ENCODE measurements around the gene SCO1.

SCO1 gene

DNA sequence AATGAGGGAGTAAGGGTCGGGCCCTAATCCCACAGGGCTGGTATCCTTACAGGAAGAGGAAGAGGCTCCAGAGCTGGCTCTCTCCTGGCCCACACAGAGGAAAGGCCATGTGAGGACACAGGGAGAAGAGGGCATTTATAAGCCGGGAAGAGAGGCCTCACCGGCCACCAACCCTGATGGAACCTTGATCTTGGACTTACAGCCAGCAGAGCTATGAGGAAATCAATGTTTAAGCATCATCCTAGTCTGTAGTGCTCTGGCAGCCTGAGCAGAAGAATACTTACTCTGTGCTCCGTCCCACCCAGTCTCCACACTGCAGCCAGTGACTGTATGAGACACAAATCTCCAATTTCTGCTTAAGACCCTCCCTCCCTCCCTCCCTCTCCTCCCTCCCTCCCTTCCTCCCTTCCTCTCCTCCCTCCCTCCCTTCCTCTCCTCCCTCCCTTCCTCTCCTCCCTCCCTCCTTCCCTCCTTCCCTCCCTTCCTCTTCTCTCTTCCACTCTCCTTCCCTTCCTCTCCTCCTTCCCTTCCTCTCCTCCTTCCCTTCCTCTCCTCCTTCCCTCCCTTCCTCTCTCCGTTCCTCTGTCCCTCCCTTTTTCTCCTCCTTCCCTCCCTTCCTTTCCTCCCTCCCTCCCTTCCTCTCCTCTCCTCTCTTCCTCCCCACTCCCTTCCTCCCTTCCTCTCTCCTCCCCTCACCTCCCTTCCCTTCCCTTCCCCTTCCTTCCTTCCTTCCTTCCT is 41.4 kb upstream of the SCO1 start:
- Histone ChIP-seq H3K4me3 (ENCODE audit: low read length) (no peak overlapping the region), H3K9ac (ENCODE audit: low read length) (no peak overlapping the region), H2AFZ (ENCODE audit: low read depth, low read length) (no peak overlapping the region), H3K9me3 (ENCODE audit: insufficient read depth, low read length) (no peaks in the 10 kb centered on the region), H3K36me3 (replicated peaks; ENCODE audit: low read depth, low read length) (no peaks in the 10 kb centered on the region), H3K79me2 (ENCODE audit: low read length) (no peaks in the 10 kb centered on the region), H4K20me1 (ENCODE audit: insufficient read depth, low read length) (no peaks in the 10 kb centered on the region), H3K27me3 (ENCODE audit: low read depth, low read length) (no peaks in the 10 kb centered on the region), H3K4me2 (ENCODE audit: low read length) (no peak overlapping the region), H3K27ac (ENCODE audit: low read length) (no peak overlapping the region), H3K4me1 (ENCODE audit: low read length) (no peaks in the 10 kb centered on the region)
- no peak for TF ChIP-seq EZH2phosphoT487 (IDR thresholded peaks at IDR 0.05; ENCODE audit: low read depth)
- TF ChIP-seq, protein P1, sequence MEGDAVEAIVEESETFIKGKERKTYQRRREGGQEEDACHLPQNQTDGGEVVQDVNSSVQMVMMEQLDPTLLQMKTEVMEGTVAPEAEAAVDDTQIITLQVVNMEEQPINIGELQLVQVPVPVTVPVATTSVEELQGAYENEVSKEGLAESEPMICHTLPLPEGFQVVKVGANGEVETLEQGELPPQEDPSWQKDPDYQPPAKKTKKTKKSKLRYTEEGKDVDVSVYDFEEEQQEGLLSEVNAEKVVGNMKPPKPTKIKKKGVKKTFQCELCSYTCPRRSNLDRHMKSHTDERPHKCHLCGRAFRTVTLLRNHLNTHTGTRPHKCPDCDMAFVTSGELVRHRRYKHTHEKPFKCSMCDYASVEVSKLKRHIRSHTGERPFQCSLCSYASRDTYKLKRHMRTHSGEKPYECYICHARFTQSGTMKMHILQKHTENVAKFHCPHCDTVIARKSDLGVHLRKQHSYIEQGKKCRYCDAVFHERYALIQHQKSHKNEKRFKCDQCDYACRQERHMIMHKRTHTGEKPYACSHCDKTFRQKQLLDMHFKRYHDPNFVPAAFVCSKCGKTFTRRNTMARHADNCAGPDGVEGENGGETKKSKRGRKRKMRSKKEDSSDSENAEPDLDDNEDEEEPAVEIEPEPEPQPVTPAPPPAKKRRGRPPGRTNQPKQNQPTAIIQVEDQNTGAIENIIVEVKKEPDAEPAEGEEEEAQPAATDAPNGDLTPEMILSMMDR (IDR thresholded peaks at IDR 0.05; ENCODE audit: low read depth, low read length): no peak

- Histone ChIP-seq H3K9ac (ENCODE audit: low read length) (no peak overlapping the region), H3K27ac (ENCODE audit: low read length) (no peak overlapping the region), H3K4me3 (ENCODE audit: low read length) (no peak overlapping the region), H3K79me2 (ENCODE audit: low read length) (no peaks in the 10 kb centered on the region), H3K4me1 (ENCODE audit: low read length) (no peaks in the 10 kb centered on the region), H3K27me3 (ENCODE audit: low read depth, low read length) (no peaks in the 10 kb centered on the region), H2AFZ (ENCODE audit: low read depth, low read length) (no peak overlapping the region), H3K36me3 (replicated peaks; ENCODE audit: low read depth, low read length) (no peaks in the 10 kb centered on the region), H4K20me1 (ENCODE audit: insufficient read depth, low read length) (no peaks in the 10 kb centered on the region), H3K9me3 (ENCODE audit: insufficient read depth, low read length) (no peaks in the 10 kb centered on the region), H3K4me2 (ENCODE audit: low read length) (peak overlapping the region; percentile 56; the same call in 1 of the 2 replicates)
- TF ChIP-seq, protein P1 (IDR thresholded peaks at IDR 0.05; ENCODE audit: low read depth, low read length): no peak
- TF ChIP-seq EZH2phosphoT487 (IDR thresholded peaks at IDR 0.05; ENCODE audit: low read depth): no peak
Measured at GRCh38 chr17:10737736-10738135, 40.4 kb upstream of the SCO1 start.

- Histone ChIP-seq H4K20me1 (ENCODE audit: insufficient read depth, low read length) (no peaks in the 10 kb centered on the region), H2AFZ (ENCODE audit: low read depth, low read length) (peak overlapping the region; percentile 77; the same call in 1 of the 2 replicates), H3K9me3 (ENCODE audit: insufficient read depth, low read length) (no peaks in the 10 kb centered on the region), H3K27me3 (ENCODE audit: low read depth, low read length) (no peaks in the 10 kb centered on the region), H3K36me3 (replicated peaks; ENCODE audit: low read depth, low read length) (no peaks in the 10 kb centered on the region), H3K27ac (ENCODE audit: low read length) (no peak overlapping the region), H3K4me1 (ENCODE audit: low read length) (no peaks in the 10 kb centered on the region), H3K9ac (ENCODE audit: low read length) (no peak overlapping the region), H3K4me3 (ENCODE audit: low read length) (no peak overlapping the region), H3K4me2 (ENCODE audit: low read length) (peak overlapping the region; percentile 56), H3K79me2 (ENCODE audit: low read length) (no peaks in the 10 kb centered on the region)
- no peak for TF ChIP-seq EZH2phosphoT487 (IDR thresholded peaks at IDR 0.05; ENCODE audit: low read depth)
- TF ChIP-seq, protein P1 (IDR thresholded peaks at IDR 0.05; ENCODE audit: low read depth, low read length): peak; percentile 69
Measured at GRCh38 chr17:10737168-10737622, 39.9 kb upstream of the SCO1 start.

DNA sequence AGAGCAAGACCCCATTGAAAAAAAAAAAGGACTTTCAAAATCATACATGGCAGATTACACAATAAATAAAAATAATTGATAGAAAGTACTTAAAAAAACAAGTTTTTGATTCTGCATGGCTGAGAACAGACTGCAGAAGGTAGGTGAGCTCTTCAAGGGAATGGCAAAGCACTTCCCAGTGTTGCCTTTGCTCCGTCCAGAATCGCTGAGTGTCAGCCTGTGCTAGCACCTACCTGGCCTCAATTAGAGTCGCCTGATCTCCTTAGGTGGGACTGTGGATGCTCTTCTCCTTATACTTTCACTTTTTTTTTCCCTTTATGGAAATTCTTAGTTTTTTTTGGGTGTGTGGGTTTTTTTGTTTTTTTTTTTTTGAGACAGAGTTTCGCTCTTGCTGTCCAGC is 38.5 kb upstream of the SCO1 start:
- Histone ChIP-seq H3K9me3 (ENCODE audit: insufficient read depth, low read length) (no peaks in the 10 kb centered on the region), H3K4me2 (ENCODE audit: low read length) (no peak overlapping the region), H3K27ac (ENCODE audit: low read length) (no peak overlapping the region), H3K4me1 (ENCODE audit: low read length) (no peaks in the 10 kb centered on the region), H3K27me3 (ENCODE audit: low read depth, low read length) (no peaks in the 10 kb centered on the region), H2AFZ (ENCODE audit: low read depth, low read length) (no peak overlapping the region), H3K36me3 (replicated peaks; ENCODE audit: low read depth, low read length) (no peaks in the 10 kb centered on the region), H4K20me1 (ENCODE audit: insufficient read depth, low read length) (no peaks in the 10 kb centered on the region), H3K79me2 (ENCODE audit: low read length) (no peaks in the 10 kb centered on the region), H3K4me3 (ENCODE audit: low read length) (no peak overlapping the region), H3K9ac (ENCODE audit: low read length) (no peak overlapping the region)
- TF ChIP-seq, protein P1 (IDR thresholded peaks at IDR 0.05; ENCODE audit: low read depth, low read length): no peak
- TF ChIP-seq EZH2phosphoT487 (IDR thresholded peaks at IDR 0.05; ENCODE audit: low read depth): no peak

Data from OCI-LY3 (cell line).